Right renal cortex interstitium (tissue), 3 donors: ENCODE results near the gene DLL3. TPM values are rescaled to one million over a fixed set of nuclear protein-coding genes. Genes with fewer than 3 reads are reported as not detected.

ENCODE experiments used
- DNase-seq, 3 donors: peaks; one replicate each; pipeline ENCODE4 v3.0.0-alpha.2; 2013; ENCODE audit warnings: low read depth in 3 of 3, low spot score in 2 of 3
- polyA plus RNA-seq, 3 donors: library from polyadenylated mRNA; unstranded; fragments of 120-200 nt; gene quantifications; one replicate each; pipeline ENCODE4 v1.2.1, GENCODE V29; 2013; ENCODE audit not compliant: insufficient read length in 3 of 3

The DLL3 gene
- polyA plus RNA-seq, 3 donors = 0.29 to 0.61 (median 0.55) TPM

DNA sequence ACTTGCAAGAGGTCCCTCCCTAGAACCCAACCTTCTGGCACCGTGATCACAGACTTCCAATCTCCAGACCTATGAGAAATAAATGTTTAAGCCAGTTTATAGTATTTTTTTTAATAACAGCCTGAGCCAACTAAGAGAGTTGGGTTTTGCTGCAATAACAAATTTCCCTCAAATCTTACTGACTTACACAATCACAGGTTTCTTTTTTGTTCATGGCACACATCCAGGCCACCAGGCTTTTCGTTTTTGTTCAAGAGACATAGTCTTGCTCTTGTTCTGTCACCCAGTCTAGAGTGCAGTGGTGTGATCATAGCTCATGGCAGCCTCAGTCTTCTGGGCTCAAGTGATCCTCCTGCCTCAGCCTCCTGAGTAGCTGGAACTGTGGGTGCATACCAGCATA lies 14.2 kb downstream of the DLL3 start:
- DNase-seq = no peak

DNA sequence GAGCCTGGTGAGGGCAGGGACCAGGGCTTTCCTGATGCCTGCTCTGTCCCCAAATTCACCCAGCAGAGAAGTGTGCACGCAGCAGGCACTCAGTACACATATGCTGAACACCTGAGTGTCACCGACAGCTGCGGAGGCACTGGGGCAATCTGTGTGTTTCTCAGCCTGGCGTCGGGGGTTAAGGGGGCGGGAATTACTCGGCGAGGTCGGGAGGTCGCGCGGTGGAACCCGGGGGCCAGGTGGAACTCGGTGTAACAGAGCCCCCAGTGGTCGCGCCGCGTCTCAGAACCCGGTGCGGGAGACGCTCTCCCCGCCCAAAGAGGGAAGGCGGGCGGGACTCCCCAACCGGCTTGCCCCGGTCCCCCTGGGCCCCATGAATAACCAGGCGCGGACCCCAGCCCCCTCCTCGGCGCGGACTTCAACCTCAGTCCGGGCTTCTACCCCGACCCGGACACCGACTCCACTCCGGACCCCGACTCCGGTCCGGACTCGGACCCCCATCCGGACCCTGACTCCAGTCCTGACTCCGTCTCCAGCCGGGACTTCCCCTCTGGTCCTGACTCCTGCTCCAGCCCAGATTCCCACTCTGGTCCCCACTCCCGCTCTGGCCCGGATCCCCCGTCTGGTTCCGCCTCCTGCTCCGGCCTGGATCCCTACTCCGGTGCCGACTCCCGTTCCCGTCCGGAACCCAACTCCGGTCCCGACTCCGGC lies 16.2 kb downstream of the DLL3 start, which contains the start of gene SELENOV:
Gene SELENOV (plus strand): TSS at position 300 of the 711 bp plus-strand sequence. CDS start 74 bp downstream, at position 374.
- DNase-seq = peak in 1 of 3 donors; percentile 68

DNA sequence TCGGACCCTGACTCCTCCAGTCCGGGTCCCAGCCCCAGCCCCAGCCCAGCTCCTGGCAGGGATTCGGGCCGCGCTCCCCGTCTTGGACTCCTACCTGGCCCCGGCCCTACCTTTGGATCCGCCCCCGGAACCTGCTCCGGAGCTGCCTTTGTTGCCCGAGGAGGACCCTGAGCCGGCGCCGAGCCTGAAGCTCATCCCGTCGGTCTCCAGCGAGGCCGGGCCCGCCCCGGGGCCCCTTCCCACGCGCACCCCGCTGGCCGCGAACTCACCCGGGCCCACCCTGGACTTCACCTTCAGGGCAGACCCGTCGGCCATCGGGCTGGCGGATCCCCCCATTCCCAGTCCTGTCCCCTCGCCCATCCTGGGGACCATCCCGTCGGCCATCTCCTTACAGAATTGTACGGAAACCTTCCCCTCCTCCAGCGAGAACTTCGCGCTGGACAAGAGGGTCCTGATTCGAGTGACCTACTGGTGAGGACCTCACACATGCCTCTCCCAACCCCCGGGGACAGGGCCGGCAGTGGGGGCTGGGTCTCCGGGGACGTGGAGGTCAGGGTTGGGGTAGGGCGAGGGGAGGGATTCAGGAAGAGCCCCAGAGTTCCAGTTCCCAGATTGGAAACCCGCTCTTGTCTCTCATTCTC lies 16.9 kb downstream of the DLL3 start:
- no peak for DNase-seq

DNA sequence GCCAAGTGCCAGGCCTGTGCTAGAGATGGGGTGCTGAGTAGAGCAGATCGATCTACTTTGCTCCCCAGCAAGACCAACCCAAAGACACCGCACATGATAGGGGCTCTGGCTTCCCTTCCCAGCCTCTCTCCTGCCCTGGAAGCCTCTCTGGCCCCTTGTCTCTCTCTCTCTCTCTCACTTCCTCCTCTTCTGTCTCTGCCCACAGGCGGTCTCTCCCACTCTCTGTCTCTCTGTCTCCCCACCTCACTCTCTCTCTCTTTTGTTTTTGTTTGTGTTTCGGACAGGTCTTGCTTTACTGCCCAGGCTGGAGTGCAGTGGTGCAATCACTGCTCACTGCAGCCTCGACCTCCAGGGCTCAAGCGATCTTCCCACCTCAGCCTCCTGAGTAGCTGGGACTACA lies 17.5 kb downstream of the DLL3 start:
- DNase-seq = no peak

DNA sequence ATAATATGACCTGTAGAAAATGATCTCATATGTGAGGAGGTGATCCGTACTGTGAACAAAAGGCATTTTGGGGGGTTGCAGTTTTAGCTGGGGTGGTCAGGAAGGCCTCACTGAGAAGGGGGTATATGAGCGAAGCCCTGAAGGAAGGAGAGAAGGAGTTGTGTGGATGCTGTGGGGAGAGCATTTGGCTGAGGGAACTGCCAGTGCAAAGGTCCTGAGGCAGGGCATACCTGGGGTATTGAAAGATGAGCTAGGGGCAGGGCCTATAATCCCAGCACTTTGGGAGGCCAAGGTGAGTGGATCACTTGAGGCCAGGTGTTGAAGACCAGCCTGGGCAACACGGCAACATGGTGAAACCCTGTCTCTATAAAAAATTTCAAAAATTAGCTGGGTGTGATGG lies 18.7 kb downstream of the DLL3 start:
- DNase-seq = no peak

DNA sequence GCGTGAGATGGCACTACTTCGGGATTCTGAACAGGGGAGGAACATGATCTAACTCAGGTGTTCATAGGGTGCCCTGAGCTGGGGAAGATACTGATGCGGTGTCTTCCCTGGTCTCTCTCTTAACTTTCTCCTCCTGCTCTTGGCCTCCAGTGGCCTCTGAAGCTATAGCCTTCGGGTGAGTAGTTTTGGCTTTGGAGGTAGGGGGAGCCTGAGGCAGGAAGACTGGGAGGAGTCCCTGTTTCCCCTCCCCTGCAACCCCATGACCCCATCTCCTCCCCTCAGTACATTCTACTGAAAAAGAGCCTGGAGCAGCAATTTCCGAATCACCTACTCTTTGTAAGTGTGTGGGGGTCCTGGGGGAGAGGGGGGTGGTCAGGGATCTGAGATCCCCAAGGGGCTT lies 19.7 kb downstream of the DLL3 start:
- no peak for DNase-seq

DNA sequence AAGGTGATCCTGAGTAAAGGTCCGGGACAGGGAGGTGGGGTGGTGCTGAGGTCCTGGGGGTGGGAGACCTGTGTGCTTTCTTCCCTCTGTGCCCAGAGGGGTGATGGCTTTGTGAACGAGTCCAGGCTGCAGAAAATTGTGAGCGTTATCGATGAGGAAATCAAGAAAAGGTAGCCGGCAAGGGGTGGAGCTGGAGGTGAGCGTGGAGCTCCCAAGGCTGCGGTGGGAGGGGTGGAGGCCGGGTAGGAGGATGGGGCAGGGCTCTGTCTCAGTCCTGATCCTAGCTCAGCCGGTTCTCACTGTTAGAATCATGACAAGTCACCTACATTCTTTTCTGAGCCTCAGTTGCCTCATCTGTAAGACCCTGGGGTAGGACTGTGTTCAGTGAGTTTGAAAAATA lies 20.2 kb downstream of the DLL3 start:
- DNase-seq = no peak

DNA sequence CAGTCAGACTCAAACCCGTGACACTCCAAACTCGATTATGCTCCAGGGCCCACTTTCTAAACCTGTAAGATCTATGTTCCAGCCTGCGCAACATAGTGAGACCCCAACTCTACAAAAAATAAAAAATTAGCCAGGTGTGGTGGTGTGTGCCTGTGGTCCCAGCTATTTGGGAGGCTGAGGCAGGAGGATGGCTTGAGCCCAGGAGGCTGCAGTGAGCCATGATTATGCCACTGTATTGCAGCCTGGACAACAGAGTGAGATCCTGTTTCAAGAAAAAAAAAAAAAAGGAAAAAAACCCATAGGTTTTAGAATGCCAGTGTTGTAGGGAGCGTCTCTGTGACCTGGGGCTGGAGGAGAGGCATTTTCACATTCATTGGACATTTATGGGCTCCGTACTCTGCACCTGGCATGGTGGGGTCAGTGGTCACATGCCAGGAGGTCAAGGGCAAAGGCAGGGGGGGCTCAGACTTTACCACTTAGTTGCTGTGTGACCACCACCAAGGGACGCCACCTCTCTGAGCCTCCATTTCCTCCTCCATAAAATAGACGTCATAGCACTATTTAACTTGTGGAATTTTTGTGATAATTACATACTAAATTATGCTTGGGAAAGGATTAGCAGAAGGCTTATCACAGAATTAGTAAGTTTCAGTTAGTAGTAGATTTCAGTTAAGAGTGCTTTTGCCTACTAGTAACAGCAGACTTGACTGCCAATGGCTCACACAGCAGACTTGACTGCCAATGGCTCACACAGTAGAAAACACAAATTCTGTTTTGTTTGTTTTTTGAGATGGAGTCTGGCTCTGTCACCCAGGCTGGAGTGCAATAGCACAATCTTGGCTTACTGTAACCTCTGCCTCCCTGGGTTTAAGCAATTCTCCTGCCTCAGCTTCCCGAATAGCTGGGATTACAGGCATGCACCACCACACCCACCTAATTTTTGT lies 22.1 kb downstream of the DLL3 start:
- DNase-seq = no peak

DNA sequence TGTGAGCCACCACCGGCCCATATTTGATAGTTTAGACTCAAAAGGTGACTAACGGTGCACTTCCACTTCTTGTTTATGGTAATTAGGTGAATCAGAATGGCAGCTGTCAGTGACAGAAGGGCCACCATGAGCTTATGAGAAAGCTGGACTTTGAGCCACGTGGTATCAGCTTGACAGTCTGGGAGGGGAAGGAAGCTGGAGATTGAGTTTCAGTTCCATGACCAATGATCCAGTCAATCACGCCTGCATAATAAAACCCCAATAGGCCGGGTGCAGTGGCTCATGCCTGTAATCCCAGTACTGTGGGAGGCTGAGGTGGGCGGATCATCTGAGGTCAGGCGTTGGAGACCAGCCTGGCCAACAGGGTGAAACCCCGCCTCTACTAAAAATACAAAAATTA lies 25.7 kb downstream of the DLL3 start:
- no peak for DNase-seq

DNA sequence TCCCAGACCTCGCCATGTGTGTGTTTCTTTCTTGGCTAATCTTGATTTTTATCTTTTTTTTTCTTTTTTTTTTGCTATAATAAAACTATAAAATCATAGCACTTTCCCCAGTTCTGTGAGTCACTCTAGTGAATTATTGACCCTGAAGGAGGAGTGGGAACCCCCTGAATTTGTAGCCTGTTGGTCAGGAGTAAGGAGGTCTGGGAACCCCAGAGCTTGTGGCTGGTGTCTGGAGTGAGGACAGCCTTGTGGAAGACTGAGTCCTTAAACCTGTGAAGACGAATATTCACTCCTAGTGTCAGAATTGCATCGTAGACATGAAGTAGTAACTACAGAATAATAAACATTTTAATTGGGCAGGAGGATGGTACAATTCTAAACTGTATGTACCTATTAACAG lies 26.5 kb downstream of the DLL3 start:
- no peak for DNase-seq

DNA sequence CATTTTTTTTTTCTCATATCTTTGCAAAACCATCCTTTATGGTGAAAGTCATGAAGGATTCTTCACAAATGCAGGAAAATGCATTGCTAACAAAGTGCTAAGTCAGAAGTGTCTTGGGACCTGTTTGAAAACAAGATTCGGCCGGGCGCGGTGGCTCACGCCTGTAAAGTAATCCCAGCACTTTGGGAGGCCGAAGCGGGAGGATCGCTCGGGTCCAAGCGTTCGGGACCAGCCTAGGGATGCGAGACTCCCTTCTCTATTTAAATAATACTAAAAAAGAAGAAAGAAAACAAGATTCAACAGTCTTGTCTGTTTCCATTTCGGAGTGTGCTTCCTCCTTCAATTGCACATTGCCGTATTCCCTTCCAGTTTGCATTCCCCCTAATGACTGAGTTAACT lies 33.1 kb downstream of the DLL3 start:
- no peak for DNase-seq

DNA sequence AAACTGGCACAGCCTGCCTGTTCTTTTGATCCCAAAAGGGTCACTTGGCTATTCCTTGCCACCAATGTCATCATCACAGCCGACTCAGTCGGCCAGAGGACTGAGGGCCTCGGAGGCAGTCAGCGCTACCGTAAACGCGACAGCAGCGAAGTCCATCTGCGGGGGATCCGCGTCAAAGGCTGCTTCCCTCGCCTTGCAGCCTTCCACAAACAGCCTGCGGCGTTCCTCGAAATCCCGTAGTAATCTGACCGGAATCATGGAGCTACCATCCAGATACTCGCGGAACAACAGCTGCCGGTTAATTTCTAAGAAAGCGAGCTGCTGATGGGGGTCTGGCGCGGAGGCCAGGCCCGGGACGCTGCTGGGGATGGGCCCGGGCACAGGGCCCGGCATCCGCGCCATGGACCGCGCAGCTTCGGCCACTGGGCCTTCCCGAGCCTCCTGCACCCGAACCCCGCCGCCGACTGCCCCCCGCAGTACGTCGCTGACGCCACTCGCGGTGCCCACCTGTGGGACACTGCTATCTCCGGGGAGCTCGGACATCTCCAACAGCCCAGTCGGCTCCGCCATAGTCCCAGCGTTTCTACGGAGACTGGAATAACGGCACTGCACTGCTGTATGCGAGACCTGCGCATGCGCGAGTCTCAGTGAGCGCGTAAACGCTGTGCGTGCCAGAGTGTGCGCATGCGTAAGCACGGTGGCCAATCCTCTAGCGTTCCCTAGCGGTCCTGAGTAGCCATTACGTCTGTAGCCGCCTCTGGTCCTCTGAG lies 33.7 kb downstream of the DLL3 start, which contains the start of gene EID2B:
Gene EID2B (minus strand): TSS at position 620 of the 770 bp plus-strand sequence. CDS start 50 bp downstream, at position 570.
- peak; percentile 95 to 99 (median 95) for DNase-seq

DNA sequence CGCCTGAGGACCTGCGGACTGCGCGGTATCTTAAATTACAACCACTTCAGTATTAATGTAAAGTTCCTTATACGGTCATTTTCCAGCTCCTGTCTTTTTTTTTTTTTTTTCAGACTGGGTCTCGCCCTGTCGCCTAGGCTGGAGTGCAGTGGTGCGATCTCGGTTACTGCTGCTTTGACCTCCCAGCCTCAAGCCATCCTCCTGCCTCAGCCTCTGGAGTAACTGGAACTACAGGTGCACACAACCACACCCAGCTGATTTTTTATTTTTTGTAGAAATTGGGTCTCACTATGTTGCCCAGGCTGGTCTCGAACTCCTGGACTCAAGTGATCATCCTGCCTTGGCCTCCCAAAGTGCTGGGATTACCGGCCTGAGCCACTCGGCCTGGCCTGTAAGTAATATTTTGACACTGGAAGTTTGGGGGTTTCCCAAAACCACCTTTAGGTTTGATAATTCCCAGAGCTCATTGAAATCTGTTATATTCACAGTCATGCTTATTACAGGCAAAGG lies 34.3 kb downstream of the DLL3 start:
- no peak for DNase-seq

DNA sequence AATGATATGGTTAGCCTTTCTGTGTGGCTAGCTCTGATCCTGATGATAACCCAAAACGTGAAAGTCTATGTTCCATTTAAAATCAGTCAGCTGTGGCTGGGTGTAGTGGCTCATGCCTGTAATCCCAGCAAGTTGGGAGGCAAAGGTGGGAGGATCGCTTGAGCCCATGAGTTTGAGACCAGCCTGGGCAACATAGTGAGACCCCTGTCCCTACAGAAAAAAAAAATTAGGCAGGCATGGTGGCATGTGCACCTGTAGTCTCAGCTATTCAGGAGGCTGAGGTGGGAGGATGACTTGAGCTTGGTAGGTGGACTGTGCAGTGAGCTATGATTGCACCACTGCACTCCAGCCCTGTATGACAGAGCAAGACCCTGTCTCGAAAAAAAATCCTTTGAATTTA lies 35.0 kb downstream of the DLL3 start:
- DNase-seq = no peak

DNA sequence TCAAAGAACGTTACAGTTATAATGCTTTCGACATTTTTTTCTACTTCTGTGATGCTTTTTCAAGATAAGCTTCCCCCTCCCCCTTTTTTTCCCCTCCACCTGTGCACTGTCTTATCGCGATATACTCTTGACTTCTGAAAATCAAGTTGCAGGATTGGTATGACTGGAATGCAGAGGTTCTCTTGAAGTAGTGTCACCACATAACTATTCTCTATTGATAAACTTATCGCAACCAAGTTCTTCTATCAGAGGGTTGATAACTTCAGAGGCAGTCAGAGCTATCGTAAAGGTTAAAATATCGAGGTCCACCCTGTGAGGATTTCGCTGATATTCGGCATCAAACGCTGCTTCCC lies 40.4 kb downstream of the DLL3 start:
- no peak for DNase-seq

DNA sequence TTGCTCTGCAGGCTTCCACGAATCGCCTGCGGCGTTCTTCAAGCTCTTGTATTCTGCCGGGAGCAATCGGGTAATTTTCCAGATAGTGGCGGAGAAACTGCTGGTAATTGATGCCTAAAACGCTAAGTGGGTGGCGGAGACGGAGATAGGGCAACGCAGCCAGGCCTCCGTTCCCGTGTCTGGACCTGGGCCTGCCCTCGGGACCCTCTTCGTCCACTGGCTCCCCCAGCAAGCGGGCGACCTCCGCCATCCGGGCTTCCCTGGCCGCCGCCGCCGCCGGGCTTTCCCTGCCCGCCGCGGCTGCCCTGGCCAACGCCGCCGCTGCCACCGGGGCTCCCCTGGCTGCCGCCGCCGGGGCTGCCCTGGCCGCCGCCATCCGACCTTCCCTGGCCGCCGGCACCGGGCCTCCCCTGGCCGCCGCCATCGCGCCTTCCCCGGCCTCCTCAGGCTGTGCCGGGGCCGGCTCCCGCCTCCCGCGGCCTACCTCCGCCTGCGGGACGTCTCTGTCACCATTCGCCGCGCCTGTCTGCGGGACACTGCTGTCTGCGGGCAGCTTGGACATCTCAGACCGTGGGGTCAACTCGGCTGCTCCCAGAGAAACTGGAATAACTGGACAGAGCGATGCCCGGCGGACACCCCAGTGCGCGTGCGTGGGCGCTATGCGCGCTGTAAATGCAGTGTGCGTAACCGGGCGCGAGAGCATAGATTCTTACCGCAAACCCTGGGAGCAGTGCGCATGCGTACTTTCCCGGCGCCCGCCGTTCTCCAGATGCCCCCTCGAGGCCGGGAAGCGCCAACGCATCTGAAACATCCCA lies 41.0 kb downstream of the DLL3 start, which contains the start of gene EID2:
Gene EID2 (minus strand): TSS at position 644 of the 815 bp plus-strand sequence. CDS start 82 bp downstream, at position 562.
- DNase-seq = peak; percentile 87 to 94 (median 88)

DNA sequence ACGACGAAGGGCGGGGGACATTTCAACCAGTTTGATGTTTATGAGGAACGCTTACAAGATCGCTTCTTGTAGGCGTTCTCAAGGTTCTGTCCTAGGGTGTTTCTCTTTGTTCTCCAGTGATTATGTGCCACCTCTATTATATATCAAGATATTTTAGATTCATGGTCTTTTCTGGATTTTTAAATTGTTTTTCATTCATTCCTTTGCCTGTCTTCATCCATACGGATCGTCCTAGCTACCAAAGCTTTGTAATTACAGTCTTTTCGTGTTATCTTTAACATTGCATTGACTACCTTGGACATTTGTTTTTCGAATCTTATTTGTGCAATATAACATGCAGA lies 41.6 kb downstream of the DLL3 start:
- no peak for DNase-seq

DNA sequence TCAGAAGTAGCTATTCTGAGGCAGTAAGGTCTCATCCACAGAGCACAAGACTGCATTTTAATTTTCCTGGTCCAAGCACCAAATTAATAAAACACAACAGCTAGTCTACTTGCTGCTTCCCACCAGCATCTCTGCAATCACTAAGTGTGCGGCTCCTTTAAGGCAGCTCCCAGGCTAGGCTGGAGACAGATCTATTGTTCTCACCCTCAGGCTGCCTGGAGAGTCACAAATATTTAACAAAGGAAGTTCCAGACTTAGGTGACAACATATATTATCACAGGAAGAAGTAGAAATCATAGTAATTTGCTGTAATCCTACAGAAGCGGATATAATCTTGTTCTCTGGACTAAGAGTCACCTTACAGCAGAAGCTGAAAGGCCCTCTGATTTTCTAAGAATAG lies 43.5 kb downstream of the DLL3 start:
- DNase-seq = no peak

DNA sequence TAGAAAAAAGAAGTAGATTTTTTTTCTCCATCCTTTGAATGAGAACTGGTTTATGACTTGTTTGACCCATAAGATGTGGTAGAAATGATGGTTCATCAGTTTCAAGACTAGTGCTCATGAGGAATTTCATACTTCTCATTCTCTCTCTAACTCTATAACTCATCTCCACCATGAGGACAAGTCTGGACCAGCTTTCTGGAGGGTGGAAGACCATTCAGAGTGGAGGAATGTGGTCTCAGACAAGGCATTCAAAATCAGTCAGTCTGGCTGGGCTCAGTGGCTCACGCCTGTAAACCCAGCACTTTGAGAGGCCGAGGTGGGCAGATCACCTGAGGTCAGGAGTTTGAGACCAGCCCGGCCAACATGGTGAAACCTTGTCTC lies 44.7 kb downstream of the DLL3 start:
- no peak for DNase-seq
